A375 (cell line): ENCODE measurements around the gene USHBP1. TPM values are rescaled to one million over a fixed set of nuclear protein-coding genes. Genes with fewer than 3 reads are reported as not detected.

Source experiments
- total RNA-seq: library from RNA; depleted of rRNA; stranded (reverse); fragments of >200 nt; shearing (Covaris generic); gene quantifications from 2 replicates; pipeline ENCODE4 v1.2.3, GENCODE V29; 2014; rRNA removed

USHBP1 gene
- total RNA-seq: not detected in 2 replicates

GRCh38 chr19:17264641-17264979, at the start of gene USHBP1:
Gene USHBP1, minus strand, starts transcription at chr19:17264745. Its CDS starts 446 bp downstream, at chr19:17264299.

GRCh38 chr19:17309198-17309964, 44.8 kb upstream of the USHBP1 start, which contains the start of gene DDA1:
Gene DDA1, plus strand, starts transcription at chr19:17309563. Its CDS starts 92 bp downstream, at chr19:17309655.

GRCh38 chr19:17305517-17306284, 41.2 kb upstream of the USHBP1 start, which contains the start of gene MRPL34:
Gene MRPL34, plus strand, starts transcription at chr19:17305872. Its CDS starts 21 bp downstream, at chr19:17305893.

GRCh38 chr19:17303167-17303939, 38.8 kb upstream of the USHBP1 start, which contains the start of gene ABHD8:
Gene ABHD8, minus strand, starts transcription at chr19:17303425. Its CDS starts 1,809 bp downstream, at chr19:17301616.

GRCh38 chr19:17281391-17282304, 17.1 kb upstream of the USHBP1 start, which contains the start of gene ANKLE1:
Gene ANKLE1, plus strand, starts transcription at chr19:17281901. Its CDS starts 20 bp downstream, at chr19:17281921.

GRCh38 chr19:17266975-17267788, 2.6 kb upstream of the USHBP1 start, which contains the start of gene BABAM1:
Gene BABAM1, plus strand, starts transcription at chr19:17267443. Its CDS starts 1,364 bp downstream, at chr19:17268807.

GRCh38 chr19:17245535-17245984, 19.0 kb downstream of the USHBP1 start, which contains the start of gene NR2F6:
Gene NR2F6, minus strand, starts transcription at chr19:17245919. Its CDS starts 699 bp downstream, at chr19:17245220.

GRCh38 chr19:17226002-17226933, 38.3 kb downstream of the USHBP1 start, which contains the start of gene OCEL1:
Gene OCEL1, plus strand, starts transcription at chr19:17226226. Its CDS starts 22 bp downstream, at chr19:17226248.

GRCh38 chr19:17215127-17215971, 49.2 kb downstream of the USHBP1 start, which contains the start of gene USE1:
Gene USE1, plus strand, starts transcription at chr19:17215357. Its CDS starts 49 bp downstream, at chr19:17215406.

Other genes with a start within 250 kb of the USHBP1 start
- gene CPAMD8, start 237.9 kb downstream of the USHBP1 start, total RNA-seq: 0.16 and 0.64 TPM in 2 replicates
- gene HAUS8, start 189.3 kb downstream of the USHBP1 start, total RNA-seq: 13.5 and 17.9 TPM in 2 replicates
- 64.2 and 64.8 TPM in 2 replicates for gene MYO9B, start 189.0 kb downstream of the USHBP1 start, total RNA-seq
- 137 and 146 TPM in 2 replicates for gene USE1, start 49.4 kb downstream of the USHBP1 start, total RNA-seq
- gene OCEL1, start 38.5 kb downstream of the USHBP1 start, total RNA-seq: 9.6 and 10.5 TPM in 2 replicates
- 87.1 and 107 TPM in 2 replicates for gene NR2F6, start 18.8 kb downstream of the USHBP1 start, total RNA-seq
- 231 and 246 TPM in 2 replicates for gene BABAM1, start 2.7 kb upstream of the USHBP1 start, total RNA-seq
- gene ANKLE1, start 17.2 kb upstream of the USHBP1 start, total RNA-seq: 5.1 and 6.9 TPM in 2 replicates
- gene ABHD8, start 38.7 kb upstream of the USHBP1 start, total RNA-seq: 21.3 and 22.6 TPM in 2 replicates
- 123 and 159 TPM in 2 replicates for gene MRPL34, start 41.1 kb upstream of the USHBP1 start, total RNA-seq
- 80.6 and 111 TPM in 2 replicates for gene DDA1, start 44.8 kb upstream of the USHBP1 start, total RNA-seq
- gene ANO8, start 70.1 kb upstream of the USHBP1 start, total RNA-seq: 7.4 and 7.7 TPM in 2 replicates
- gene GTPBP3, start 72.8 kb upstream of the USHBP1 start, total RNA-seq: 62.5 and 86.8 TPM in 2 replicates
- 0.11 TPM in 1 of 2 replicates, not detected in the other for gene PLVAP, start 112.6 kb upstream of the USHBP1 start, total RNA-seq
- gene CCDC194, start 129.5 kb upstream of the USHBP1 start, total RNA-seq: not detected in 2 replicates
- 1.3 and 4.5 TPM in 2 replicates for gene BST2, start 140.9 kb upstream of the USHBP1 start, total RNA-seq
- gene MVB12A, start 155.3 kb upstream of the USHBP1 start, total RNA-seq: 114 and 143 TPM in 2 replicates
- gene TMEM221, start 183.9 kb upstream of the USHBP1 start, total RNA-seq: 0.05 TPM in 1 of 2 replicates, not detected in the other
- not detected in 2 replicates for gene NXNL1, start 196.2 kb upstream of the USHBP1 start, total RNA-seq
- 28.9 and 32.2 TPM in 2 replicates for gene SLC27A1, start 205.8 kb upstream of the USHBP1 start, total RNA-seq
- gene PGLS, start 246.9 kb upstream of the USHBP1 start, total RNA-seq: 84.4 and 113 TPM in 2 replicates